SK-N-MC (cell line): Measurements from ENCODE around the gene RPS3.

Experiments used
- DNase-seq: peaks from one replicate; pipeline ENCODE4 v3.0.0-alpha.2; 2011; ENCODE audit warnings: low read depth, low spot score
- H3K27ac ChIP-seq: fragments of 200-600 bp; sonication (generic); 2 replicates; pipeline ENCODE4 v1.5.1; 2016; ENCODE audit warnings: mixed run types
- H3K36me3 ChIP-seq: fragments of 200-600 bp; sonication (generic); 2 replicates; pipeline ENCODE4 v1.6.1; 2017; ENCODE audit warnings: antibody characterized with exemption, low read length, mixed read lengths; ENCODE audit not compliant: insufficient read depth
- H3K4me3 ChIP-seq: fragments of 200-600 bp; sonication (generic); 2 replicates; pipeline ENCODE4 v1.5.1; 2016
- H3K9ac ChIP-seq: fragments of 200-600 bp; sonication (generic); 2 replicates; pipeline ENCODE4 v1.8.0; 2017; ENCODE audit warnings: mixed run types, mixed read lengths; ENCODE audit not compliant: insufficient read length
- H3K9me3 ChIP-seq: fragments of 200-600 bp; sonication (generic); 2 replicates; pipeline ENCODE4 v1.6.1; 2017; ENCODE audit warnings: low read depth, mild to moderate bottlenecking, antibody characterized with exemption, low read length, moderate library complexity, mixed read lengths
- EZH2 ChIP-seq: fragments of 200-600 bp; sonication (generic); IDR thresholded peaks from one replicate; pipeline ENCODE4 v1.6.1; 2017; ENCODE audit warnings: antibody characterized with exemption
- FOXP2 ChIP-seq: optimal IDR thresholded peaks from 2 replicates; pipeline ENCODE3; 2011; ENCODE audit warnings: mild to moderate bottlenecking, moderate library complexity; ENCODE audit not compliant: insufficient read depth; ENCODE audit errors: extremely low read length, control extremely low read depth
- POLR2AphosphoS5 ChIP-seq: IDR thresholded peaks from 2 replicates; pipeline ENCODE4 v1.6.1; 2012; ENCODE audit warnings: mild to moderate bottlenecking, low read depth, low read length, borderline replicate concordance

Gene RPS3

GRCh38 chr11:75439026-75439425 lies 39.7 kb downstream of the RPS3 start:
- H3K4me3 ChIP-seq: no peak overlapping the region
- H3K36me3 ChIP-seq: no peaks in the 10 kb centered on the region
- H3K9me3 ChIP-seq: no peaks in the 10 kb centered on the region
- H3K9ac ChIP-seq: no peak overlapping the region
- no peak for DNase-seq
- TF ChIP-seq EZH2: no peak
- TF ChIP-seq POLR2AphosphoS5: no peak
- TF ChIP-seq FOXP2: no peak
- H3K27ac ChIP-seq: no peak overlapping the region

GRCh38 chr11:75439495-75440120 lies 40.3 kb downstream of the RPS3 start:
- Histone ChIP-seq H3K36me3 (no peaks in the 10 kb centered on the region), H3K9me3 (no peaks in the 10 kb centered on the region), H3K4me3 (no peak overlapping the region), H3K27ac (no peak overlapping the region), H3K9ac (no peak overlapping the region)
- TF ChIP-seq POLR2AphosphoS5 (no peak), EZH2 (no peak), FOXP2 (no peak)
- no peak for DNase-seq

DNA sequence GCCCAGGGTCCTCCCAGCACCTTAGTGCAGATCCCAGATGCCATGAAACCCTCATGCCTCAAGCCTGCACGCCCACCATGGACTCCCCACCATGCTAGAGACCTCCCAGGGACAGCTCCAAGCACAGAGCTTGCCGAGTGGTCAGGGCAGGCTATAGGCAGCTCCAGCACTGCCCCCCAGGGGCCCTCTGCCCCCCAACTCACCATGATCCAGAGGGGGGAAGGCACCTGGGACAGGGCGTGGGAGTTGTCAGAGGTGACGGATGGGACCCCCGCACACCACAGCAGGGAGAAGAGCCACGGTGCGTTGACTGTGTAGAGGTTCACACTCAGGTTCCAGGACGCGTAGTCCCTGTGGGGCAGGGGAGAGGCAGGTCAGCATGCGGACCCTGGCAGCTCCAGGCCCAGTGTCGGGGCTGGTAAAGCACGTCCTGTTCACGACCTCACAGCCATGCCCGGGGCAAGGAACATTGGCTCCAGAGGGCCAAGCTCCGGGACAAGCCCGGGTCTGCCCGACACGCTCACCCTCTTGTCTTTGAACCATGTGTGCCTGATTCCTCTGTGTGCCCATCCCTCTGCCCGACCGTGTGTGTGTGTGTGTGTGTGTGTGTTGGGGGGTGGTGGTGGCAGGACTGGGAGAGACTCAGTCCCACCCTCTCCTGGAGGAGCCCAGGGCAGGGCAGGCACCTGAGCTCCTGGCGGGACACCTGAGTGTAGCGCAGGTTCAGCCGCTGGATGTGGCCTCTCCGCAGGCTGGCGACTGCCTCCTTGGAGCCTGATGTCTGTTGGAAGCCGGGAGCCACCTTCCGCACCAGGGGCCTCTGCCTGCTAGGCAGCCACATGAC lies 41.9 kb downstream of the RPS3 start:
- Histone ChIP-seq H3K9me3 (no peaks in the 10 kb centered on the region), H3K4me3 (no peak overlapping the region), H3K36me3 (no peaks in the 10 kb centered on the region), H3K27ac (no peak overlapping the region), H3K9ac (no peak overlapping the region)
- no peak for DNase-seq
- TF ChIP-seq EZH2: no peak
- TF ChIP-seq POLR2AphosphoS5: no peak
- TF ChIP-seq FOXP2: no peak

DNA sequence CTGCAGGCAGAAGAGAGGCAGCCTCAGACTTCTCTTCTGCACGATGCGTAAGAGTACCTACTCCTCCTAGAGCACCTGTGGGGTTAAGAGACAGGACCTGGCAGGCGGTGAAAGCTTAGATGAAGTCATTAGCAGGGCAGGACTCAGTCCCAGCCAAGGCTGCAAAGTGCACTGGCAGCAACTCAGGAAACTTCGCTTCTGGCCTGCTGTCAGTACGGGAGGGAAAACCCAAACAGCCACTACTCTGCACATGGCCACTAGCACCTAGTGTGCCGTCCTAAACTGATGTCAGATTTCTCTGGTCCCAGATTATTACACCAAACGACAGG lies 42.5 kb downstream of the RPS3 start:
- H3K4me3 ChIP-seq: no peak overlapping the region
- no peaks in the 10 kb centered on the region for H3K9me3 ChIP-seq
- H3K36me3 ChIP-seq: no peaks in the 10 kb centered on the region
- H3K27ac ChIP-seq: no peak overlapping the region
- no peak for DNase-seq
- no peak for TF ChIP-seq POLR2AphosphoS5
- no peak for TF ChIP-seq EZH2
- TF ChIP-seq FOXP2: no peak
- H3K9ac ChIP-seq: no peak overlapping the region

DNA sequence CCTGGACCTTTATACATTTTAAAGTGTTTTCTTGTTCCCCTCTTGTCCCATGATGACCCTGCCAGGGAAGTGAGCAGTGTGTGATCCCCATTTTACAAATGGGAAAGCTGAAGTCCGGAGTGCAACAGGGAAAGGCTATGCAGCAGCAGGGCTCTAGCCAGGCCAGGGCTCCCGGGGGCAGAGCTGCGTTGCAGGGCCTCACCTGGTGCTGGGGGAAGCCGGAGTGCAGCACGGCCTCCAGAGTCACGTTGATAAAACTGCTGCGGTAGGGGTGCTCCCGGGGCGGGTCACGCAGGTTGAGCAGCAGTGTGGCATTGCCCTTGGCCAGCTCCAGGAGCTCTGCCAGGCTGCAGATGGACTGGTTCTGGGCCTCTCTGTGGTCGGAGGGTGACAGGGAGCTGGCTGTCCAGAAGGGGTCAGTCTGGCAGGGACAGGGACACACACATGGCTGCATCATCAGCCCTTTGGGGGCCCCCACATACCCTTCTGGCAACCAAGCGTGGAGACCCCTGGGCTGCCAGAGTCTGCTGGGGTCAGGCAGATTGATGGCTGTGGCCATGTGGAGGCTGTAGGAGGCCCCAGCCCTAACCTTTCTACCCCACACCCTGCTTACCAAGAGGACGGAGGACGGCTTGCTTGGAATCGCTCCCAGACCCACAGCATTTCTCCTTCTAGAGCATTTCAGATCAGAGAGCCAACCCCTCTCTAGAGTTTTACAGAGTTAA lies 43.0 kb downstream of the RPS3 start:
- TF ChIP-seq POLR2AphosphoS5 (no peak), FOXP2 (no peak), EZH2 (no peak)
- Histone ChIP-seq H3K9ac (no peak overlapping the region), H3K9me3 (no peaks in the 10 kb centered on the region), H3K36me3 (no peaks in the 10 kb centered on the region), H3K27ac (no peak overlapping the region), H3K4me3 (no peak overlapping the region)
- DNase-seq: no peak

DNA sequence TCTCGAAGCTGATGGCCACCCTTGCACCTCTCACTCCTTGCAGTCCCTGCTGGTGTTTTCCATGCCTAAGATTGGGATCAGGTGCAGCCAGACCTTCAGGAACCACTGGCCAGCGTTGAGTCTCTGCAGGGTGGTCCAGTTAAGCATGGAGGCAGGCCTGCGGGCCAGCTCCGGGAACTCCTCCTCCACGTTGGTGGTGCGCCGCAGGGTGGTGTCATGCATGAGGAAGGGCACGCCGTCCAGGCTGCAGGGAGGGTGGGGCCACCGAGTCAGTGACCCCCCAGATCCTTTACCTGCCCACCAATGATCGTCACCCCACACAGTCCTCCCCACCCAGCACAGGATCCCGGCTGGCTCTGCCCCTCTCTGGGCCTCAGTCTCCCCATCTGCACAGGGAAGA lies 43.7 kb downstream of the RPS3 start:
- Histone ChIP-seq H3K9me3 (no peaks in the 10 kb centered on the region), H3K4me3 (no peak overlapping the region), H3K27ac (no peak overlapping the region), H3K9ac (no peak overlapping the region), H3K36me3 (no peaks in the 10 kb centered on the region)
- no peak for DNase-seq
- TF ChIP-seq EZH2 (no peak), FOXP2 (no peak), POLR2AphosphoS5 (no peak)

GRCh38 chr11:75445315-75445953 lies 46.1 kb downstream of the RPS3 start:
- no peak for DNase-seq
- Histone ChIP-seq H3K4me3 (no peak overlapping the region), H3K36me3 (no peaks in the 10 kb centered on the region), H3K9ac (no peak overlapping the region), H3K9me3 (no peaks in the 10 kb centered on the region), H3K27ac (no peak overlapping the region)
- TF ChIP-seq EZH2: no peak
- no peak for TF ChIP-seq FOXP2
- TF ChIP-seq POLR2AphosphoS5: no peak

- Histone ChIP-seq H3K9ac (no peak overlapping the region), H3K27ac (no peak overlapping the region), H3K4me3 (no peak overlapping the region), H3K9me3 (no peaks in the 10 kb centered on the region), H3K36me3 (no peaks in the 10 kb centered on the region)
- DNase-seq: no peak
- TF ChIP-seq EZH2 (no peak), FOXP2 (no peak), POLR2AphosphoS5 (no peak)
Observed at GRCh38 chr11:75447415-75447814, 48.1 kb downstream of the RPS3 start.
